A549 (cell line): Measurements from ENCODE around the gene CAT.

Experiments
- MYC ChIP-seq: IDR thresholded peaks from 2 replicates; pipeline ENCODE4 v1.6.1; 2012; ENCODE audit warnings: mild to moderate bottlenecking, inconsistent platforms, low read length, improper control_type of control experiment, borderline replicate concordance
- POLR2A ChIP-seq: IDR thresholded peaks from 2 replicates; pipeline ENCODE4 v1.6.1; 2012; ENCODE audit warnings: mild to moderate bottlenecking, low read length
- USF2 ChIP-seq: fragments of 450-650 bp; IDR thresholded peaks from 2 replicates; pipeline ENCODE4 v1.6.1; 2014; ENCODE audit warnings: antibody characterized with exemption

- TF ChIP-seq MYC (no peak), USF2 (no peak), POLR2A (no peak)
These were observed 27.6 kb upstream of the CAT start for GRCh38 chr11:34411111-34411510.
